ENCODE measurements around the gene SLC16A10. TPM values are rescaled to one million over a fixed set of nuclear protein-coding genes. Genes with fewer than 3 reads are reported as not detected.

The SLC16A10 gene
- total and polyA plus RNA-seq, 7 experiments from 2014 or later, result 1.6 to 27.7 (median 16.7) TPM

- CTCF ChIA-PET, result interaction anchor here (0.6 kb wide), 1 partner anchor 74 kb away, joined by 8 read pairs; no protein-coding TSS in a partner anchor
- no peaks in the 10 kb centered on the region for H3K4me1 Mint-ChIP-seq
Observed at GRCh38 chr6:111231090-111231459, 143.8 kb downstream of the SLC16A10 start.

GRCh38 chr6:111237852-111238251, 150.5 kb downstream of the SLC16A10 start:
- peaks cover 0 to 3% (median 0%) of the 10 kb centered on the region in 7 donors for H3K4me1 Mint-ChIP-seq
- no peak overlapping the region for H3K27ac Mint-ChIP-seq
- peaks cover 0 to 16% (median 7%) of the 10 kb centered on the region in 11 donors for H3K9me3 Mint-ChIP-seq
- DNase-seq (no peak), ATAC-seq (no peak)
- no peaks in the 10 kb centered on the region for H3K27me3 ChIP-seq (ENCODE audit: control insufficient read depth in 2 of 2, insufficient read depth in 2 of 2, low read length in 2 of 2)
- H3K9me3 ChIP-seq (ENCODE audit: control insufficient read depth in 2 of 3, low read length in 3 of 3), result no peaks in the 10 kb centered on the region
- H3K4me1 ChIP-seq (ENCODE audit: control insufficient read depth in 2 of 2, insufficient read depth in 2 of 2, low read length in 2 of 2), result no peaks in the 10 kb centered on the region
- ChIA-PET POLR2A (no interaction called here), CTCF (interaction anchor here (1.4 kb wide), 1 partner anchor 21 kb away, joined by 4 read pairs; a partner anchor contains a TSS)
- no peak overlapping the region for H3K4me3 ChIP-seq (ENCODE audit: low read length)
- H3K36me3 Mint-ChIP-seq, result peaks cover 0 to 19% (median 15%) of the 10 kb centered on the region in 5 donors
- peaks cover 0 to 3% (median 0%) of the 10 kb centered on the region in 5 donors for H3K27me3 Mint-ChIP-seq
- intact Hi-C loops (cut with micrococcal nuclease), result no loop called here
- H3K36me3 ChIP-seq (ENCODE audit: control insufficient read depth in 2 of 3, insufficient read depth in 3 of 3, low read length in 3 of 3), result no peaks in the 10 kb centered on the region
- H3K27ac ChIP-seq (ENCODE audit: low read depth, low read length), result no peak overlapping the region
- H3K4me3 Mint-ChIP-seq, result no peak overlapping the region

More at GRCh38 chr6:111231090-111231459, 143.8 kb downstream of the SLC16A10 start:
- intact Hi-C loops (cut with micrococcal nuclease), result no loop called here
- POLR2A ChIA-PET, result no interaction called here
- Mint-ChIP-seq H3K4me3 (no peak overlapping the region), H3K27ac (no peak overlapping the region), H3K27me3 (peaks cover 0 to 6% (median 0%) of the 10 kb centered on the region in 5 donors), H3K36me3 (peaks cover 0 to 20% (median 15%) of the 10 kb centered on the region in 5 donors), H3K9me3 (peaks cover 0 to 16% (median 7%) of the 10 kb centered on the region in 11 donors)
- H3K36me3 ChIP-seq (ENCODE audit: control insufficient read depth in 2 of 3, insufficient read depth in 3 of 3, low read length in 3 of 3), result no peaks in the 10 kb centered on the region
- no peaks in the 10 kb centered on the region for H3K9me3 ChIP-seq (ENCODE audit: control insufficient read depth in 2 of 3, low read length in 3 of 3)
- ATAC-seq, result no peak
- no peak overlapping the region for H3K27ac ChIP-seq (ENCODE audit: low read depth, low read length)
- DNase-seq, result no peak
- no peaks in the 10 kb centered on the region for H3K27me3 ChIP-seq (ENCODE audit: control insufficient read depth in 2 of 2, insufficient read depth in 2 of 2, low read length in 2 of 2)
- H3K4me1 ChIP-seq (ENCODE audit: control insufficient read depth in 2 of 2, insufficient read depth in 2 of 2, low read length in 2 of 2), result no peaks in the 10 kb centered on the region
- no peak overlapping the region for H3K4me3 ChIP-seq (ENCODE audit: low read length)

GRCh38 chr6:111238464-111239119, 151.3 kb downstream of the SLC16A10 start:
- Mint-ChIP-seq H3K4me3 (no peak overlapping the region), H3K9me3 (peaks cover 0 to 16% (median 5%) of the 10 kb centered on the region in 11 donors), H3K27ac (no peak overlapping the region), H3K27me3 (peaks cover 0 to 9% (median 0%) of the 10 kb centered on the region in 5 donors), H3K36me3 (peaks cover 0 to 15% (median 11%) of the 10 kb centered on the region in 5 donors), H3K4me1 (peaks cover 0 to 3% (median 0%) of the 10 kb centered on the region in 7 donors)
- Histone ChIP-seq H3K27me3 (ENCODE audit: control insufficient read depth in 2 of 2, insufficient read depth in 2 of 2, low read length in 2 of 2) (no peaks in the 10 kb centered on the region), H3K36me3 (ENCODE audit: control insufficient read depth in 2 of 3, insufficient read depth in 3 of 3, low read length in 3 of 3) (no peaks in the 10 kb centered on the region), H3K27ac (ENCODE audit: low read depth, low read length) (no peak overlapping the region), H3K9me3 (ENCODE audit: control insufficient read depth in 2 of 3, low read length in 3 of 3) (no peaks in the 10 kb centered on the region), H3K4me1 (ENCODE audit: control insufficient read depth in 2 of 2, insufficient read depth in 2 of 2, low read length in 2 of 2) (no peaks in the 10 kb centered on the region), H3K4me3 (ENCODE audit: low read length) (no peak overlapping the region)
- ATAC-seq, result peak; percentile 48
- no peak for DNase-seq
- CTCF ChIA-PET, result interaction anchor here (0.6 to 1.4 kb wide), 2 partner anchors 20 to 944 kb away, joined by 3 to 4 read pairs; a partner anchor contains a TSS
- intact Hi-C loops (cut with micrococcal nuclease), result no loop called here
- POLR2A ChIA-PET, result no interaction called here

GRCh38 chr6:111239461-111239860, 152.2 kb downstream of the SLC16A10 start:
- Histone ChIP-seq H3K4me3 (ENCODE audit: low read length) (no peak overlapping the region), H3K27me3 (ENCODE audit: control insufficient read depth in 2 of 2, insufficient read depth in 2 of 2, low read length in 2 of 2) (no peaks in the 10 kb centered on the region), H3K4me1 (ENCODE audit: control insufficient read depth in 2 of 2, insufficient read depth in 2 of 2, low read length in 2 of 2) (no peaks in the 10 kb centered on the region), H3K27ac (ENCODE audit: low read depth, low read length) (no peak overlapping the region), H3K9me3 (ENCODE audit: control insufficient read depth in 2 of 3, low read length in 3 of 3) (no peaks in the 10 kb centered on the region), H3K36me3 (ENCODE audit: control insufficient read depth in 2 of 3, insufficient read depth in 3 of 3, low read length in 3 of 3) (no peaks in the 10 kb centered on the region)
- intact Hi-C loops (cut with micrococcal nuclease), result no loop called here
- Mint-ChIP-seq H3K27me3 (peaks cover 0 to 8% (median 0%) of the 10 kb centered on the region in 5 donors), H3K4me1 (peaks cover 0 to 3% (median 0%) of the 10 kb centered on the region in 7 donors), H3K4me3 (no peak overlapping the region), H3K36me3 (peaks cover 0 to 7% (median 5%) of the 10 kb centered on the region in 5 donors), H3K9me3 (peaks cover 0 to 9% (median under 1%) of the 10 kb centered on the region in 11 donors), H3K27ac (peak overlapping the region in 2 of 9 donors; percentile 6 to 20)
- ChIA-PET CTCF (interaction anchor here (0.6 kb wide), 1 partner anchor 943 kb away, joined by 3 read pairs; no protein-coding TSS in a partner anchor), POLR2A (no interaction called here)
- ATAC-seq (no peak), DNase-seq (no peak)

- CTCF ChIA-PET, result no interaction called here
Observed at GRCh38 chr6:111242452-111242851, 155.1 kb downstream of the SLC16A10 start.

GRCh38 chr6:111243095-111243494, 155.8 kb downstream of the SLC16A10 start:
- Mint-ChIP-seq H3K36me3 (peaks cover 0 to 9% (median 0%) of the 10 kb centered on the region in 5 donors), H3K4me1 (peaks cover 0 to 3% (median 0%) of the 10 kb centered on the region in 7 donors), H3K27me3 (peaks cover 0 to 18% (median 0%) of the 10 kb centered on the region in 5 donors), H3K27ac (no peak overlapping the region), H3K9me3 (no peaks in the 10 kb centered on the region), H3K4me3 (no peak overlapping the region)
- intact Hi-C loops (cut with micrococcal nuclease), result no loop called here
- Histone ChIP-seq H3K4me1 (ENCODE audit: control insufficient read depth in 2 of 2, insufficient read depth in 2 of 2, low read length in 2 of 2) (no peaks in the 10 kb centered on the region), H3K27me3 (ENCODE audit: control insufficient read depth in 2 of 2, insufficient read depth in 2 of 2, low read length in 2 of 2) (no peaks in the 10 kb centered on the region), H3K36me3 (ENCODE audit: control insufficient read depth in 2 of 3, insufficient read depth in 3 of 3, low read length in 3 of 3) (no peaks in the 10 kb centered on the region), H3K4me3 (ENCODE audit: low read length) (no peak overlapping the region), H3K9me3 (ENCODE audit: control insufficient read depth in 2 of 3, low read length in 3 of 3) (no peaks in the 10 kb centered on the region), H3K27ac (ENCODE audit: low read depth, low read length) (no peak overlapping the region)
- POLR2A ChIA-PET, result no interaction called here
- ATAC-seq (no peak), DNase-seq (no peak)
- CTCF ChIA-PET, result no interaction called here

More at GRCh38 chr6:111242452-111242851, 155.1 kb downstream of the SLC16A10 start:
- Mint-ChIP-seq H3K27me3 (peaks cover 0 to 18% (median 0%) of the 10 kb centered on the region in 5 donors), H3K27ac (no peak overlapping the region), H3K4me3 (no peak overlapping the region), H3K4me1 (peaks cover 0 to 3% (median 0%) of the 10 kb centered on the region in 7 donors), H3K9me3 (no peaks in the 10 kb centered on the region), H3K36me3 (peaks cover 0 to 9% (median 0%) of the 10 kb centered on the region in 5 donors)
- H3K9me3 ChIP-seq (ENCODE audit: control insufficient read depth in 2 of 3, low read length in 3 of 3), result no peaks in the 10 kb centered on the region
- no peak overlapping the region for H3K27ac ChIP-seq (ENCODE audit: low read depth, low read length)
- intact Hi-C loops (cut with micrococcal nuclease), result no loop called here
- H3K4me3 ChIP-seq (ENCODE audit: low read length), result no peak overlapping the region
- no peaks in the 10 kb centered on the region for H3K27me3 ChIP-seq (ENCODE audit: control insufficient read depth in 2 of 2, insufficient read depth in 2 of 2, low read length in 2 of 2)
- DNase-seq, result no peak
- no peak for ATAC-seq
- H3K4me1 ChIP-seq (ENCODE audit: control insufficient read depth in 2 of 2, insufficient read depth in 2 of 2, low read length in 2 of 2), result no peaks in the 10 kb centered on the region
- POLR2A ChIA-PET, result no interaction called here
- H3K36me3 ChIP-seq (ENCODE audit: control insufficient read depth in 2 of 3, insufficient read depth in 3 of 3, low read length in 3 of 3), result no peaks in the 10 kb centered on the region

All from naive thymus-derived CD4-positive, alpha-beta T cell (primary cell).